GM08714 (cell line): ENCODE results near the gene CD200R1L.
"Not testable (repeated sequence)": the region's sequence is repeated elsewhere in the genome, so short reads cannot be mapped to it uniquely, and the experiment has no call there.

Experiments used
- H3K4me3 ChIP-seq: fragments of 200-500 bp; sonication (Bioruptor generic); 2 replicates; pipeline ENCODE4 v1.5.1; 2014; ENCODE audit warnings: mild to moderate bottlenecking, low read length, inconsistent platforms
- ZNF274 ChIP-seq: IDR thresholded peaks from 2 replicates; pipeline ENCODE4 v1.6.1; 2012; ENCODE audit warnings: mild to moderate bottlenecking, low read depth, low read length

Gene CD200R1L

DNA sequence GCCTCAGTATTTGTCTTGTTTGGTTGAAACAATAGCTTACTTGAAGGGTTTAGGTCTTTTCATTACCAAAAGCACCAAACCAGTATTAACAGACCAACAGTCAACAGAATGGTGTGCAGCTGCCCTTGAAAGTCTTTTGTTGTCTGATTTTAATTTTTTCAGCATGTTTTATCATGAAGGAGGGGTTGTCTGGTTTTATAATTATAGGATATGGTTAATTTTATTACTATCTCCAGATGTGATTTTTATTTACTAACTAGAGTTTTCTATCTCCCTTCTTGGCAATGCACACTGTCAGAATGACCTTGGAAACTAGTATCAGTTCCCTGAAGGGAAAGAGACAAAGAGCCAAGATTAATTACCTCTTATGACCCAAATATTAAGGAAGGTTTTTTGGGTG, 9.2 kb upstream of the CD200R1L start:
- TF ChIP-seq ZNF274, result no peak
- H3K4me3 ChIP-seq, result no peak overlapping the region

DNA sequence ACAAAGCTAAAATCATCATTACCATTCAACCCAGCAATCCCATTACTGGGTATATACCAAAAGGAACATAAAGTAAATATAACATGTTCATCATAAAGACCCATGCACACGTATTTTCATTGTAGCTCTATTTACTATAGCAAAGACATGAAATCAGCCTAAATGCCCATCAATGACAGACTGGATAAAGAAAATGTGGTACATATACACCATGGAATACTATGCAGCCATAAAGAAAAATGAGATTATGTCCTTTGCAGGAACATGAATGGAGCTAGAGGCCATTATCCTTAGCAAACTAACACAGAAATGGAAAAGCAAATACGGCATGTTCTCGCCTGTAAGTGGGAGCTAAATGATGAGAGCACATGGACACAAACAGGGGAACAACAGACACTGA, 8.4 kb upstream of the CD200R1L start:
- not testable (repeated sequence) for H3K4me3 ChIP-seq

DNA sequence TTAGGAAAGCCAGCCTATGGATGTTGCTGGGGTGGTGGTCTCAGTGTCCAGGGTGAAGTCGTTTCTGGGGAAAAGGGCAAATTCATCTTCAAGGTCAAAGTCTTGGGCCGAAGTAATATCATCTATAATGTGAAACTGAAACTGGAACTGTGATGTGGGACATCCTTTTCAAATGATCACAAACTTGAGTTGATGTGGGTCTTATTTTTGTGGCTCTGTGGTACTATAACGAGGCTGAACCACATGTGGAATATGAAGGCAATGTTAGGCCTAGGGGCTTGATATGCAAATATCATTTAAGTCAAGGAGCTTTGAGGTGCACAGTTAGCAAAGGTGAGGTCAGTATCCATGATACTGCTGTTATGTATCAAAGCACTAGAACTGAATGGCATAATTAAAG, 1.5 kb upstream of the CD200R1L start:
- no peak overlapping the region for H3K4me3 ChIP-seq
- no peak for TF ChIP-seq ZNF274

DNA sequence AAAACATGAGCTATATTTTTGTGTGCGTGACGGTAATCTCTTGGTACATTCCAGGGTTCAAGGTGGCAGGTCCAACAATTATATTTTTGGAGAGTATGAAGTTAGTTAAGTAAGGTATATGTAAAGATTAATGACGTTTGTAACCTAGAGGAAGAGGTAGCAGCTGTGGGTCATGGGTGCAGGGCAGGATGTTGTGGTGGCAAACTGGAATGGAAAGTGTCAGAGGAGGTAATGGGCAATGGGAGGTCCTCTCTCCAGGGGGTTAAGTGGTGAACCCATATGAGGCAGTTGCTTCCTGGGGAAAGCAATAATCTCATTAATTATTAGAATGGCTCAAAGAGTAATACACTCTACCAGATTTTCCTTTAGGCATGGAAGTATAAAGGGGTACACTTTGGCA, 1.0 kb upstream of the CD200R1L start:
- H3K4me3 ChIP-seq, result no peak overlapping the region
- TF ChIP-seq ZNF274, result no peak

DNA sequence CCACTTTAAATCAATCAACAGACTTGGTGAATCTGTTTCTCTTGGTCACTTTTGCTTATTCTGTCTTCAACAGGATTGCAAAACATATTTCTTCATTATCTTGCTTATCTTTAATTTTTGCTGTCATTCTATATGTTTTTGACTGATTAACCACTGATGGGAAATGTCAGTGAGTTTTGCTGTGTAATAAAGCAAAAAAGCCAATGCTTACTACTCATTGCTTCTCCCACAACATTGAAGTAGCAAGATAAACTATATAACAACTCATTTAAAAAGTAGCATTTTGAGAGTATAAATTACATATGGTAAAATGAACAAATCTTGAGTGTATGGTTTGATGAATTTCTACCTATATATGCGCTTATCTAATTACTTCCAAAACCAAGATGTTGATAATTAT, 892 bp downstream of the CD200R1L start:
- no peak overlapping the region for H3K4me3 ChIP-seq
- TF ChIP-seq ZNF274, result no peak

DNA sequence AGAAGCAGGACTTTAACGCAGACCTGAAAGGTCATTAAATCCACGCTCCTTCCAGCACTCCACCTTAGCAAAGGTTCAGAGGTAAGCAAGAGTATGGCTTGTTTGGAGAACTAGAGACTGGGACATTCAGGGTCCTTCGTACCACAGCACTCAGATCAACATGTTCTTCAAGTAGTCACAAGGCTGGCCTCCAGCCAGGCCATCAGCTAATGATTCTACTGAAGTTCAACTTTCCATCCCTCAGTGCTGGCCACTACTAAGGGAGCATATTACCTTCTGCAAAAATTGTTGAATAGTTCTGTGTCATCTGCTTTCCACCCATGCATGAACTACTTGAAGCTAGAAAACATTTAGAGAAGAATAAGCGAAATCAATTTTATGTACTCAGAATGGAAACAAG, 17.6 kb downstream of the CD200R1L start:
- no peak overlapping the region for H3K4me3 ChIP-seq
- TF ChIP-seq ZNF274, result no peak

DNA sequence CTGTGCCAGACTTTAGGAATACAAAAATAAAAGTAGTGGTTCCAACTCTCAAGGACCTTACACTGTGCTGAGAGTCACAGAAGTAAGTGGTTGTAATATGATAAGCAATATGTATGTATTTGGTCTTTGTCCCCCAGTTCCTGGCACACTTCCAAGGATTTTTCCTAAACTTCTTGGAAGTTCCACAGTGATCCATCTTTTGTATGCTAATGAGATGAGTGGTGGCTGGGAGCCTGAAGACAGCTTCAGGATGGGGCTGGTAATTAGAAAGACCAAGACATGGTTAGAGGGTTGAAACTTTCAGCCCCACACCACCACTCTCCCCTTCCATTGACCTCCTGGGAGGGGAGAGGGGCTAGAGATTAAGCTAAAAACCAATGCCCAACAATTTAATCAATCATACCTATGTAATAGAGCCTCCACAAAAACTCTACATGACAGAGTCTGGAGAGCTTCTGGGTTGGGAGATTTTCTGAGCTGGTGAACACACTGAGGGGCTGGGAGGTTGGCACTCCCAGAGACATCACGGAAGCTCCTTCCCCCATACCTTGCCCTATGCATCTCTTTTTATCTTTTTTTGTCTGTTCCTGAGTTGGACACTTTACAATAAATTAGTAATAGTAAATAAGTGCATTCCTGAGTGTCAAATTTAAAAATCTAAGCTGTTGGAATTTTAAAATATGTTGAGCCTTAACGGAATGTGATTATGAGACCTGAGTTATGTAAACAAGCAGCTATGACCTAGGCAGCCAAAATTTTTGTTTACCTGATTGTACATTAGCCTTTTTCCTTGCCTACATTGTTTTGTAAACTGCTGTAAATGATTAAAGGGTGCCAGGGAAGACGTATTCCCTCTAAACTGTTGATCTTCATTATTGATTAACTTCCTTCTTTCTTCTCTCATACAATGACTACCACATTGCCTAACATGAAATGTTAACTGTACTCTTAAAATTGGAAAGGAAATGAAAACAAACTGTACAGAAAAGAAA, 24.3 kb downstream of the CD200R1L start:
- no peak for TF ChIP-seq ZNF274

DNA sequence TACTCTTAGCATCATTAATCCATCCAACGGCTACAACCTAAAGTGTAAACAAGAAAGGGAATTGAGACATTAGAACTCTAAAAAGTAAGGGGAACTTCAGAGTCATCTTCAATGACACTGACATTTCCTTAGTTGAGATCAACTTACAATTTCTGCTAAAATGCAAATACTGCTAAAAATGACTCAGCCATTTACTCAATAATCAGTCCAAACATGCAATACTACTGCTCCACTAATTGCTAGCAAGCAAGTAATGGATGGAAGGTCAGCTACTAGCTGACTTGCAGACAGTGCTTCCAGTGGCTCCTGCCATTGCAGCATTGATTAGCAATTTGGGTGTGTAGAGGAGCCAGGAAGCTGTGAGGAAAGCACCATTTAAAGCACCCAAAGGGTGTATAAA, 28.4 kb downstream of the CD200R1L start:
- TF ChIP-seq ZNF274, result no peak
- no peak overlapping the region for H3K4me3 ChIP-seq

More for the DNA sequence above, 24.3 kb downstream of the CD200R1L start:
- no peak overlapping the region for H3K4me3 ChIP-seq

DNA sequence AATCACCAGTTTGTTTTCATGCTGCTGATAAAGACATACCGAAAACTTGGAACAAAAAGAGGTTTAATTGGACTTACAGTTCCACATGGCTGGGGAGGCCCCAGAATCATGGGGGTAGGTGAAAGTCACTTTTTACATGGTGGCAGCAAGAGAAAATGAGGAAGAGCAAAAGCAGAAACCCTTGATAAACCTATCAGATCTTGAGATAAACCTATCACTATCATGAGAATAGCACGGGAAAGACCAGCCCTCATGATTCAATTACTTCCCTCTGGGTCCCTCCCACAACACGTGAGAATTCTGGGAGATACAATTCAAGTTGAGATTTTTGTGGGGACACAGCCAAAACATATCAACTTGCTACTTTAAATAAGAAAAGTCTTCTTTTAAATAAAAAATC, 28.9 kb downstream of the CD200R1L start:
- TF ChIP-seq ZNF274, result no peak
- no peak overlapping the region for H3K4me3 ChIP-seq

DNA sequence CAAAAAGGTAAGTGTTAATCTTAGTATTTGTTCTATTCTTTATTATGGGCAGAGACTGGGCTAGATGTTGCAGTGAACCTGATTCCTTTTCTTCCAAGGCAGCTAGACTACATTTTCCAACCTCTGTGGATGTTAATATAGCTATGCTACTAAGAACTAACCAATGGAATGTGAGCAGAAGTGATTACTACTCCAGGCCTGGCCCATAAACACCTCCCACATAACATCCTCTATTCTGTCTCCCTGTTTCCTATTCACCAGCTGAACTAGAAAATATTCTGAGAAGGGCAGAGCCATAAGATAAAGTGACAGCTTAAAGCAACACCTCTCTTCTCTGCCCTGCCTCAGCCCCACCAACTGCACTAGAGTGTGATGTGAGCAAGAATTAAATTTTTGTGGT, 29.4 kb downstream of the CD200R1L start:
- no peak overlapping the region for H3K4me3 ChIP-seq
- no peak for TF ChIP-seq ZNF274

DNA sequence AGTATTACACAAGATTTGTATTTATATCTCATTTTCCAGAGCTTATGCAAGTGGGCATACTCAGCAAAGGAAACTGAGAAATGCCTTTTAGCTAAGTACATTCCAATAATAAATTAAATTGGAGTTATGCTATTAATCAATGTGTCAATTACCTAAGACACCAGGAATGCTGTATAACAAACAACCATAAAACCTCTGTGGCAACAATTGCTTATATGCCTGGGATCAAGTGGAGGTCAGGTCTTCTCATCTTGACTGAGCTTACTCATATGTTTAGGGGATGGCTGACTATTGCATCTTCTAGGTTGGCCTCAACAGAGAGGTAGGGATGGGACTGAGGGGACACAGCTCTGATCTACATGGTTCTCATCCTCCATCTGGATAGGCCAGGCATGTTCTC, 30.7 kb downstream of the CD200R1L start:
- H3K4me3 ChIP-seq, result no peak overlapping the region
- TF ChIP-seq ZNF274, result no peak

DNA sequence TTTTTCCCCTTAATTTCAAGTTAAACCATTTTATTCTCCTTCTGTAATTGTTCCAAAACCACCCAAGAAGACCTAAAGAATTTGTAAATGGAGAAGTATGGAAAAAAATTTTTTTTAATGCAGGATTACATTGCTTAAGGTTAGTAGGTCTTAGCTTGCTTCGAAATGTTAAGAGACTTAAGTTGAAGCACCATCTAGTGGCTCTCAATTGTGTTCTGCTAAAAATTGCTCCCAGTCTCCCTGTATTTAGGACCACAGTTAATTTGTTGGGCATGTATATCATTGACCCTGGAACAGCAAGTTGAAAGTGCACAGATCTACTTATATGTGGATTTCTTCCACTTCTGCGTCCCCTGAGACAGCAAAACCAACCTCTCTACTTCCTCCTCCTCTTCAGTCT, 32.4 kb downstream of the CD200R1L start:
- H3K4me3 ChIP-seq, result no peak overlapping the region
- TF ChIP-seq ZNF274, result no peak

DNA sequence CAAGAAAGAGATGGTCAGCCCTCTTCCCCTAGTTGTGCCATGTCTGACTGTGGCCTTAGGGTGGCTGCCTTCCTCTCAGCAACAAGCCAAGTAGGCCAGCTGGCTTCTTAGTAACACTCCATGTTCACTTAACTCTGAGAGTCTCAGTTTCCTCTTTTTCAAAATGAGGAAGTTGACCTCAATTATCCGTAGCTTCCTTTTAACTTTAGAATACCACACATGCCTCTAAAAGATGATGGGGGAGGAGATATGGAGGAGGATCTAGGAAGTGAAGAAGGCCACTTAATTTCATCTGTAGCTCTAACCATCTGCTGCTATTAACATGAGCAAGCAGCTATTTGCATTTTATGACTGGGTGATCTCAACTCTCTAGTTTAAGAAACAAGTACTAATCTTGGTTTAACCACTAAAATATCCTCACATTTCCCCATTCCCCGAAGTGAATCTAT, 32.9 kb downstream of the CD200R1L start:
- no peak overlapping the region for H3K4me3 ChIP-seq
- no peak for TF ChIP-seq ZNF274

DNA sequence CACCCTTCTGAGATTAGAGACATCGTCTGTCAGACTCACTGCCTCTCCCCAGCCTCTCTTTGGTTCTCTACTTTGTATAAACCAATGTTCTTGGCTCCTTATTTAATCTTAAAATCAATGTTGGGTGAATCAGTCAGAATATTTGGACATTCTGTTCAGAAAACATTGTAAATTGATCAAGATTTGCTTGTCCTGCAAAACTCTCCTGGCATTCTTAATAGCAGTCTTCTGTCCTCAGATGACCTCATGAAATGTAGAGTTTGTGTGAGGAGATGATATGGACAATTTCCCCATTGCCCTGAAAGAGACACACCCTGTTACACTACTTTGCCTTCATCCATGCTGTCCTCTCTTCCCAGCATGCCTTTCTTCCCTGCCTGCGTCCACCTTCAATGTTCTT, 33.6 kb downstream of the CD200R1L start:
- no peak for TF ChIP-seq ZNF274
- H3K4me3 ChIP-seq, result no peak overlapping the region

DNA sequence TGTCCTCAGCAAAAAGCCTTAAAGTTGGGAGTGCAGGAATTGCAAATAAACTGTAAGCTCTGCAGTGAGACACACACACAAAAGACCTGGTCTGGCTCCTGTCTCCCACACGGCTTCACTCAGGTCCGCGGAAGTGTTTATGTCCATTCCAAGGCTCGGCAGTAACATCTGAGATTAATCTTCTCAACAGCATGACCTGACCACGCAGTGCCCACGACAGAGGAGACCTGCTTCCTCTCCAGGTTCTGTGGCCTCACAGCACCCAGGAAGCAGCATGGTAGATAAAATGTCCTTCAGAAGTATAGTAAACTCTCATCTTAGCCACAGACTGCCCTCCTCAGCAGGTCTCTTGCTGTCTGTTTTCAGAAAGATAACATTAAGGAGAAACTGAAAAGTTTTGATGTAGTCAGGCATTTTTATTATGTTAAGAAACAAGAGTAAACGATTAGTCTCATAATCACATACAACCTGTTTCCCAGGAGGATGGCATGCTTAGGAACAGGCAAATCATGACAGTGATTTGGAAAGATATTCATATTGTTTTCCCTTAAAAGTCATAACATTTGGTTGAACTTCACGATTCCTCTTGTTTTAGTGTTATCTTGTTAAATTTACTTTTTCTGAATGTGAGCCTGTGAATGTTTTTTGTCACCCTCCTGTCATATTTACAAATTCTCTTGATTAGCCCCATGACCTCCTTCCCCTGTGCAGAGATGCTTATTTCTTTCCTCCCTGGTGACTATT, 34.6 kb downstream of the CD200R1L start:
- H3K4me3 ChIP-seq, result no peak overlapping the region
- no peak for TF ChIP-seq ZNF274
